Gastroesophageal sphincter (tissue), 4 donors: Measurements from ENCODE around the gene TMEM163. TPM values are rescaled to one million over a fixed set of nuclear protein-coding genes. Genes with fewer than 3 reads are reported as not detected.

Experiments used
- ATAC-seq: fragments of 150-250 bp; one replicate; pipeline ENCODE4 v1.9.1; 2016; ENCODE audit warnings: mild to moderate bottlenecking, moderate library complexity
- H3K27ac ChIP-seq, 4 donors: fragments of 200-600 bp; sonication (generic) in 3 of 4; 1 replicate in 3 of 4; 2 replicates in 1 of 4; pipeline ENCODE4 v1.5.1; 2016 to 2019
- H3K27me3 ChIP-seq: fragments of 200-600 bp; sonication (generic); one replicate; pipeline ENCODE4 v1.5.1; 2019
- H3K36me3 ChIP-seq, 2 donors: fragments of 200-600 bp; sonication (generic); one replicate each; pipeline ENCODE4 v1.5.1; 2019; ENCODE audit warnings: control low read depth in 1 of 2
- H3K4me1 ChIP-seq, 3 donors: fragments of 200-600 bp; sonication (generic); 1 replicate in 2 of 3; 2 replicates in 1 of 3; pipeline ENCODE4 v1.5.1; 2016 to 2019; ENCODE audit warnings: control low read depth in 2 of 3
- H3K4me3 ChIP-seq, 2 donors: fragments of 200-600 bp; sonication (generic); one replicate each; pipeline ENCODE4 v1.5.1; 2019; ENCODE audit warnings: mild to moderate bottlenecking in 1 of 2, moderate library complexity in 1 of 2
- H3K9me3 ChIP-seq, 3 donors: fragments of 200-600 bp; sonication (generic); one replicate each; pipeline ENCODE4 v1.5.1; 2017 to 2019; ENCODE audit warnings: control low read depth in 2 of 3
- CTCF ChIP-seq, 4 experiments: fragments of 200-600 bp in 2 of 4; fragments of 450-650 bp in 2 of 4; sonication (generic) in 1 of 4; IDR thresholded peaks; one replicate each; pipeline ENCODE4 v1.5.1; 2017 to 2019; ENCODE audit warnings: antibody characterized with exemption in 4 of 4, mild to moderate bottlenecking in 2 of 4, moderate library complexity in 2 of 4
- EP300 ChIP-seq: sonication (generic); formaldehyde crosslinking; IDR thresholded peaks from one replicate; pipeline ENCODE4 v1.6.1; 2017; ENCODE audit warnings: antibody characterized with exemption, mild to moderate bottlenecking
- POLR2A ChIP-seq, 2 donors: fragments of 450-650 bp; IDR thresholded peaks; one replicate each; pipeline ENCODE4 v1.6.1; 2017; ENCODE audit warnings: antibody characterized with exemption in 2 of 2, mild to moderate bottlenecking in 2 of 2, moderate library complexity in 1 of 2
- POLR2AphosphoS5 ChIP-seq: sonication (generic); formaldehyde crosslinking; IDR thresholded peaks from one replicate; pipeline ENCODE4 v1.6.1; 2017; ENCODE audit warnings: antibody characterized with exemption
- WGBS, 2 donors: methylation state at CpG; one replicate each; pipeline ENCODE4 v1.1.5; 2018; ENCODE audit warnings: low coverage in 1 of 2; 5-methylcytosine and 5-hydroxymethylcytosine counted together
- total RNA-seq, 4 donors: library from RNA; depleted of rRNA; stranded (reverse); fragments of >200 nt; gene quantifications; one replicate each; pipeline ENCODE4 v1.1.0, GENCODE V29; 2016

The TMEM163 gene
- total RNA-seq, 4 donors from 2014 or later: 0.27 to 2.5 (median 0.60) TPM

GRCh38 chr2:134601264-134601663 is 117.5 kb downstream of the TMEM163 start:
- no peaks in the 10 kb centered on the region for H3K36me3 ChIP-seq
- H3K27me3 ChIP-seq: no peaks in the 10 kb centered on the region
- no peak overlapping the region for H3K27ac ChIP-seq
- H3K4me1 ChIP-seq: no peaks in the 10 kb centered on the region
- peaks cover 0 to 5% (median 0%) of the 10 kb centered on the region in 3 donors for H3K9me3 ChIP-seq
- TF ChIP-seq CTCF (IDR thresholded peaks at IDR 0.05): no peak
- no peak for TF ChIP-seq POLR2A (IDR thresholded peaks at IDR 0.05)
- no peak for TF ChIP-seq EP300
- TF ChIP-seq POLR2AphosphoS5: no peak
- ATAC-seq: no peak
- H3K4me3 ChIP-seq: no peak overlapping the region
- WGBS, 2 donors: 90% methylated on average over 2 to 11 of the region's 11 CpGs

GRCh38 chr2:134600208-134600607 is 118.6 kb downstream of the TMEM163 start:
- ATAC-seq: no peak
- TF ChIP-seq CTCF (IDR thresholded peaks at IDR 0.05): no peak
- no peak for TF ChIP-seq POLR2AphosphoS5
- no peak for TF ChIP-seq EP300
- no peak for TF ChIP-seq POLR2A (IDR thresholded peaks at IDR 0.05)
- WGBS, 2 donors: 70 to 90% methylated on average over 2 of the region's 2 CpGs
- Histone ChIP-seq H3K4me1 (no peaks in the 10 kb centered on the region), H3K27me3 (no peaks in the 10 kb centered on the region), H3K27ac (no peak overlapping the region), H3K9me3 (peaks cover 0 to 5% (median 0%) of the 10 kb centered on the region in 3 donors), H3K36me3 (no peaks in the 10 kb centered on the region), H3K4me3 (no peak overlapping the region)

- Histone ChIP-seq H3K27me3 (no peaks in the 10 kb centered on the region), H3K27ac (no peak overlapping the region), H3K4me1 (no peaks in the 10 kb centered on the region), H3K9me3 (peaks cover 0 to 5% (median 0%) of the 10 kb centered on the region in 3 donors), H3K36me3 (no peaks in the 10 kb centered on the region), H3K4me3 (no peak overlapping the region)
- TF ChIP-seq POLR2AphosphoS5 (no peak), CTCF (IDR thresholded peaks at IDR 0.05) (no peak), EP300 (no peak), POLR2A (IDR thresholded peaks at IDR 0.05) (no peak)
- ATAC-seq: no peak
- WGBS, 2 donors: 76 to 83% methylated on average over 3 of the region's 3 CpGs
Observed at GRCh38 chr2:134599236-134599635, 119.6 kb downstream of the TMEM163 start.

GRCh38 chr2:134594399-134594798 is 124.4 kb downstream of the TMEM163 start:
- ATAC-seq: no peak
- H3K27ac ChIP-seq: no peak overlapping the region
- no peak overlapping the region for H3K4me3 ChIP-seq
- 53 to 73% methylated on average over 4 to 6 of the region's 6 CpGs for WGBS, 2 donors
- no peaks in the 10 kb centered on the region for H3K4me1 ChIP-seq
- no peaks in the 10 kb centered on the region for H3K36me3 ChIP-seq
- no peaks in the 10 kb centered on the region for H3K27me3 ChIP-seq
- H3K9me3 ChIP-seq: peaks cover 0 to 28% (median 0%) of the 10 kb centered on the region in 3 donors
- TF ChIP-seq POLR2AphosphoS5 (no peak), POLR2A (IDR thresholded peaks at IDR 0.05) (no peak), EP300 (no peak), CTCF (IDR thresholded peaks at IDR 0.05) (no peak)

GRCh38 chr2:134593519-134593918 is 125.3 kb downstream of the TMEM163 start:
- no peaks in the 10 kb centered on the region for H3K36me3 ChIP-seq
- H3K4me1 ChIP-seq: no peaks in the 10 kb centered on the region
- no peaks in the 10 kb centered on the region for H3K27me3 ChIP-seq
- no peak overlapping the region for H3K27ac ChIP-seq
- H3K9me3 ChIP-seq: peaks cover 0 to 31% (median 0%) of the 10 kb centered on the region in 3 donors
- TF ChIP-seq POLR2AphosphoS5: no peak
- TF ChIP-seq CTCF (IDR thresholded peaks at IDR 0.05): no peak
- TF ChIP-seq POLR2A (IDR thresholded peaks at IDR 0.05): no peak
- TF ChIP-seq EP300: no peak
- no peak for ATAC-seq
- H3K4me3 ChIP-seq: no peak overlapping the region
- 75 to 95% methylated on average over 4 to 6 of the region's 8 CpGs for WGBS, 2 donors
